Uterus (tissue), 4 donors: ENCODE results near the gene TTLL1. TPM values are rescaled to one million over a fixed set of nuclear protein-coding genes. Genes with fewer than 3 reads are reported as not detected.

Experiments used
- DNase-seq, 2 donors: peaks; one replicate each; pipeline ENCODE4 v3.0.0-alpha.2; 2019 to 2020
- H3K27ac ChIP-seq, 2 donors: fragments of 200-600 bp; sonication (generic); 1 replicate in 1 of 2; 2 replicates in 1 of 2; pipeline ENCODE4 v1.5.1; 2016 to 2018
- H3K27me3 ChIP-seq, 2 donors: fragments of 200-600 bp; sonication (generic); one replicate each; pipeline ENCODE4 v1.5.1; 2018 to 2019; ENCODE audit warnings: control low read depth in 1 of 2
- H3K36me3 ChIP-seq, 2 donors: fragments of 200-600 bp; sonication (generic); one replicate each; pipeline ENCODE4 v1.5.1; 2019; ENCODE audit warnings: control low read depth in 1 of 2
- H3K4me1 ChIP-seq, 2 donors: fragments of 200-600 bp; sonication (generic); one replicate each; pipeline ENCODE4 v1.5.1; 2018 to 2019; ENCODE audit warnings: control low read depth in 1 of 2
- H3K4me3 ChIP-seq, 2 donors: fragments of 200-600 bp; sonication (generic); 1 replicate in 1 of 2; 2 replicates in 1 of 2; pipeline ENCODE4 v1.5.1; 2018 to 2019; ENCODE audit warnings: mild to moderate bottlenecking in 1 of 2
- H3K9me3 ChIP-seq, 2 donors: fragments of 200-600 bp; sonication (generic); one replicate each; pipeline ENCODE4 v1.5.1; 2019; ENCODE audit warnings: control low read depth in 1 of 2
- CTCF ChIP-seq, 4 experiments: fragments of 200-600 bp in 2 of 4; fragments of 450-650 bp in 2 of 4; sonication (generic) in 2 of 4; IDR thresholded peaks; one replicate each; pipeline ENCODE4 v1.5.1; 2016 to 2019; ENCODE audit warnings: antibody characterized with exemption in 4 of 4, mild to moderate bottlenecking in 2 of 4, moderate library complexity in 1 of 4
- POLR2A ChIP-seq, 2 donors: fragments of 450-650 bp; IDR thresholded peaks; one replicate each; pipeline ENCODE4 v1.6.1; 2016; ENCODE audit warnings: antibody characterized with exemption in 2 of 2, mild to moderate bottlenecking in 1 of 2, moderate library complexity in 1 of 2
- intact Hi-C: fragments of 100-400 bp; cut with DNase I; formaldehyde crosslinking; loops from one replicate; pipeline ENCODE4 v1.15.1; 2023; ENCODE audit warnings: low total_unique reads
- total RNA-seq, 4 donors: library from RNA; depleted of rRNA in 3 of 4; stranded (reverse); fragments of >200 nt in 3 of 4; gene quantifications; one replicate each; pipeline versions ENCODE4 v1.1.0 to v1.2.4, GENCODE V29; 2014 to 2023
- donor health status: DM: yes; HTN: yes; CAD: no.

The TTLL1 gene
- total RNA-seq, 4 donors from 2014 or later: 3.6 to 12.5 (median 5.3) TPM

GRCh38 chr22:43014316-43014868 lies 74.8 kb downstream of the TTLL1 start:
- Histone ChIP-seq H3K4me1 (no peaks in the 10 kb centered on the region), H3K27me3 (no peaks in the 10 kb centered on the region), H3K27ac (peak overlapping the region; percentile 64 to 68), H3K36me3 (no peaks in the 10 kb centered on the region), H3K9me3 (no peaks in the 10 kb centered on the region), H3K4me3 (peak overlapping the region; percentile 89 to 100)
- DNase-seq: peak; percentile 35 to 44
- TF ChIP-seq CTCF (IDR thresholded peaks at IDR 0.05) (no peak), POLR2A (IDR thresholded peaks at IDR 0.05) (no peak)
- intact Hi-C loops: no loop called here

- Histone ChIP-seq H3K4me3 (peak overlapping the region; percentile 89 to 100), H3K4me1 (no peaks in the 10 kb centered on the region), H3K36me3 (no peaks in the 10 kb centered on the region), H3K27me3 (no peaks in the 10 kb centered on the region), H3K9me3 (no peaks in the 10 kb centered on the region), H3K27ac (peak overlapping the region in 1 of 2 donors; percentile 68)
- DNase-seq: no peak
- intact Hi-C loops: no loop called here
- TF ChIP-seq CTCF (IDR thresholded peaks at IDR 0.05): no peak
- TF ChIP-seq POLR2A (IDR thresholded peaks at IDR 0.05): no peak
Measured at GRCh38 chr22:43013355-43014315, 75.6 kb downstream of the TTLL1 start.

GRCh38 chr22:43012390-43012789 lies 76.8 kb downstream of the TTLL1 start:
- intact Hi-C loops: no loop called here
- Histone ChIP-seq H3K27ac (no peak overlapping the region), H3K36me3 (no peaks in the 10 kb centered on the region), H3K9me3 (no peaks in the 10 kb centered on the region), H3K4me1 (no peaks in the 10 kb centered on the region), H3K4me3 (no peak overlapping the region), H3K27me3 (no peaks in the 10 kb centered on the region)
- no peak for DNase-seq
- TF ChIP-seq CTCF (IDR thresholded peaks at IDR 0.05) (no peak), POLR2A (IDR thresholded peaks at IDR 0.05) (no peak)

- H3K4me1 ChIP-seq: no peaks in the 10 kb centered on the region
- intact Hi-C loops: no loop called here
Measured at GRCh38 chr22:43011079-43011478, 78.1 kb downstream of the TTLL1 start.

More at GRCh38 chr22:43011079-43011478, 78.1 kb downstream of the TTLL1 start:
- TF ChIP-seq POLR2A (IDR thresholded peaks at IDR 0.05): no peak
- no peak for TF ChIP-seq CTCF (IDR thresholded peaks at IDR 0.05)
- Histone ChIP-seq H3K36me3 (no peaks in the 10 kb centered on the region), H3K9me3 (no peaks in the 10 kb centered on the region), H3K27me3 (no peaks in the 10 kb centered on the region), H3K4me3 (no peak overlapping the region), H3K27ac (no peak overlapping the region)
- no peak for DNase-seq
